HepG2 (cell line): Measurements from ENCODE around the gene ZNF3. TPM values are rescaled to one million over a fixed set of nuclear protein-coding genes. Genes with fewer than 3 reads are reported as not detected.

ENCODE experiments used
- CREB1 ChIP-seq, 2 experiments: fragments of 450-650 bp in 1 of 2; IDR thresholded peaks; 2 replicates each; pipeline ENCODE4 v1.6.1; 2016 to 2017; ENCODE audit warnings: control low read depth in 1 of 2, mild to moderate bottlenecking in 1 of 2, missing compliant biosample characterization in 1 of 2, missing genetic modification characterization in 1 of 2
- HNF4A ChIP-seq: sonication (generic); formaldehyde crosslinking; IDR thresholded peaks from 2 replicates; pipeline ENCODE4 v1.4.0; 2020; ENCODE audit warnings: missing genetic modification reagents
- HNRNPH1 ChIP-seq: fragments of 200-400 bp; formaldehyde crosslinking; optimal IDR thresholded peaks from 2 replicates; pipeline ENCODE3; 2017; ENCODE audit warnings: mild to moderate bottlenecking, low read depth, low read length
- KDM3A ChIP-seq: IDR thresholded peaks from 2 replicates; pipeline ENCODE4 v1.6.1; 2018; ENCODE audit warnings: low read depth, missing compliant biosample characterization
- KDM5B ChIP-seq: sonication (generic); formaldehyde crosslinking; IDR thresholded peaks from 2 replicates; pipeline ENCODE4 v1.4.0; 2020; ENCODE audit warnings: missing genetic modification reagents, mild to moderate bottlenecking, borderline replicate concordance
- PTBP1 ChIP-seq: fragments of 200-400 bp; formaldehyde crosslinking; IDR thresholded peaks from 2 replicates; pipeline ENCODE4 v1.6.1; 2018; ENCODE audit warnings: low read length, low read depth; ENCODE audit not compliant: poor library complexity, severe bottlenecking
- SNRNP70 ChIP-seq: fragments of 200-400 bp; formaldehyde crosslinking; IDR thresholded peaks from 2 replicates; pipeline ENCODE4 v1.6.1; 2017; ENCODE audit warnings: mild to moderate bottlenecking, low read depth, low read length, moderate library complexity
- STAT5B ChIP-seq: sonication (generic); formaldehyde crosslinking; IDR thresholded peaks from 2 replicates; pipeline ENCODE4 v1.4.0; 2020; ENCODE audit warnings: missing genetic modification reagents
- SUZ12 ChIP-seq: fragments of 150-350 bp; IDR thresholded peaks from 2 replicates; pipeline ENCODE4 v1.6.1; 2014; ENCODE audit warnings: low read depth, low read length
- TBP ChIP-seq: sonication (generic); formaldehyde crosslinking; IDR thresholded peaks from 2 replicates; pipeline ENCODE4 v1.5.0; 2020; ENCODE audit warnings: missing genetic modification reagents
- ZBTB1 ChIP-seq: sonication (generic); formaldehyde crosslinking; IDR thresholded peaks from 2 replicates; pipeline ENCODE4 v1.4.0; 2020; ENCODE audit warnings: missing genetic modification reagents, borderline replicate concordance
- ZNF562 ChIP-seq: sonication (generic); formaldehyde crosslinking; IDR thresholded peaks from 2 replicates; pipeline ENCODE4 v1.8.0; 2022; ENCODE audit warnings: missing genetic modification reagents, borderline replicate concordance
- ZNF709 ChIP-seq: sonication (generic); formaldehyde crosslinking; IDR thresholded peaks from 2 replicates; pipeline ENCODE4 v1.5.0; 2020; ENCODE audit warnings: mild to moderate bottlenecking, missing genetic modification reagents
- ZNF766 ChIP-seq: sonication (generic); formaldehyde crosslinking; IDR thresholded peaks from 2 replicates; pipeline ENCODE4 v1.5.0; 2020; ENCODE audit warnings: missing genetic modification reagents, borderline replicate concordance
- polyA plus RNA-seq, 8 experiments: library from polyadenylated mRNA; depleted of rRNA in 3 of 8; stranded (reverse) in 7 of 8; unstranded in 1 of 8; fragments of >200 nt; fragmentation: Illumina TruSeq in 4 of 8; extraction: Trizol in 4 of 8; gene quantifications; 2 replicates each; pipeline versions ENCODE4 v1.2.1 to v1.2.3, GENCODE V29; 2011 to 2016; ENCODE audit warnings: low read depth in 4 of 8, missing spikeins in 1 of 8, mixed read lengths in 1 of 8; ENCODE audit not compliant: insufficient read depth in 1 of 8
- total RNA-seq, 5 experiments: library from RNA; depleted of rRNA; stranded (reverse); fragments of >200 nt; fragmentation: Illumina TruSeq; extraction: Trizol; gene quantifications; 2 replicates each; pipeline ENCODE4 v1.2.3, GENCODE V29; 2016; ENCODE audit warnings: low read depth in 1 of 5
- TF ChIP-seq, protein P1 (sequence below): sonication (generic); formaldehyde crosslinking; IDR thresholded peaks from 2 replicates; pipeline ENCODE4 v1.4.0; 2020; ENCODE audit warnings: missing genetic modification reagents, borderline replicate concordance
- TF ChIP-seq, protein P2 (sequence below): sonication (generic); formaldehyde crosslinking; IDR thresholded peaks from 2 replicates; pipeline ENCODE4 v1.5.0; 2020; ENCODE audit warnings: missing genetic modification reagents
- TF ChIP-seq, protein P3 (sequence below): sonication (generic); formaldehyde crosslinking; IDR thresholded peaks from 2 replicates; pipeline ENCODE4 v1.4.0; 2020; ENCODE audit warnings: low read depth, missing genetic modification reagents
- TF ChIP-seq, protein P4 (sequence below): sonication (generic); formaldehyde crosslinking; IDR thresholded peaks from 2 replicates; pipeline ENCODE4 v1.4.0; 2020; ENCODE audit warnings: missing genetic modification reagents, mild to moderate bottlenecking, borderline replicate concordance

The ZNF3 gene
- total and polyA plus RNA-seq, 2 of the 13 experiments (the other 11 are each of a cell fraction or from before 2014, with no cell fraction given): 33.7 to 56.9 TPM

DNA sequence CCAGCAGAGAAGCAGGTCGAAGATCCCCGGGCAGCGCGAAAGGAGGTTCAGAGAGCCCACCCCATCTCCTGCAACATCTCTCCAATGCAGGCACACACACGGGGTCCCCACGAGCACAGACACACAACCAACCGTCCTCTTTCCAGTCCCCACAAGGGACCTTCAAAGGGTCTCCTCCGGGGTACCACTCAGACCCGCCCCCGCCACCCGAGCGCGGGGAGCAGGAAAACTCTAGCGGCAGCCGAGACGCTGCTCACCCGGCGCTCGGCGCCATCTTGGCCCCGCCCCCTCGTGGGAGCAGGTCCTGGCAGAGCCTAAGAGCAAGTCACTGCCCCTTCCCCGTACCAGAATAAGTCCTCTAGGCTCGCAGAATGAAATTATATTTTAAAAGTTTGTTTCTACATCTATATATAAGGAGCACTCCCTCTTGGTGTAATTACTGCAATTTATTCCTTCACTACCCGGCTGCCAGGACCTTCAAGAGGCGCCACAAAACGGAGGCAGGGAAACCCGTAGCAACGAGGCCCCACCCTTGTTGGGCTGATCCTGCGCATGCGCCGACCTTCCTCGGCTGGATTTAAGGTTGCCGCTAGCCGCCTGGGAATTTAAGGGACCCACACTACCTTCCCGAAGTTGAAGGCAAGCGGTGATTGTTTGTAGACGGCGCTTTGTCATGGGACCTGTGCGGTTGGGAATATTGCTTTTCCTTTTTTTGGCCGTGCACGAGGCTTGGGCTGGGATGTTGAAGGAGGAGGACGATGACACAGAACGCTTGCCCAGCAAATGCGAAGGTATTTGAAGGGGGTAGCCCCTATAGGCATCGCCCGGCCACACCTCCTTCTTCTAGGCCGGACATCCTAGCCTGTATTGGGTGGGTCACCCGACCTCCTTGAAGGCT is 37.8 kb upstream of the ZNF3 start, which contains the start of the genes CNPY4 and TAF6 (continued):
- TF ChIP-seq, protein P1, sequence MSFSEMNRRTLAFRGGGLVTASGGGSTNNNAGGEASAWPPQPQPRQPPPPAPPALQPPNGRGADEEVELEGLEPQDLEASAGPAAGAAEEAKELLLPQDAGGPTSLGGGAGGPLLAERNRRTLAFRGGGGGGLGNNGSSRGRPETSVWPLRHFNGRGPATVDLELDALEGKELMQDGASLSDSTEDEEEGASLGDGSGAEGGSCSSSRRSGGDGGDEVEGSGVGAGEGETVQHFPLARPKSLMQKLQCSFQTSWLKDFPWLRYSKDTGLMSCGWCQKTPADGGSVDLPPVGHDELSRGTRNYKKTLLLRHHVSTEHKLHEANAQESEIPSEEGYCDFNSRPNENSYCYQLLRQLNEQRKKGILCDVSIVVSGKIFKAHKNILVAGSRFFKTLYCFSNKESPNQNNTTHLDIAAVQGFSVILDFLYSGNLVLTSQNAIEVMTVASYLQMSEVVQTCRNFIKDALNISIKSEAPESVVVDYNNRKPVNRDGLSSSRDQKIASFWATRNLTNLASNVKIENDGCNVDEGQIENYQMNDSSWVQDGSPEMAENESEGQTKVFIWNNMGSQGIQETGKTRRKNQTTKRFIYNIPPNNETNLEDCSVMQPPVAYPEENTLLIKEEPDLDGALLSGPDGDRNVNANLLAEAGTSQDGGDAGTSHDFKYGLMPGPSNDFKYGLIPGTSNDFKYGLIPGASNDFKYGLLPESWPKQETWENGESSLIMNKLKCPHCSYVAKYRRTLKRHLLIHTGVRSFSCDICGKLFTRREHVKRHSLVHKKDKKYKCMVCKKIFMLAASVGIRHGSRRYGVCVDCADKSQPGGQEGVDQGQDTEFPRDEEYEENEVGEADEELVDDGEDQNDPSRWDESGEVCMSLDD: 0 out of 2 replicates have a peak, but pooled peaks have one; percentile 31
- TF ChIP-seq STAT5B (0 out of 2 replicates have a peak, but pooled peaks have one; percentile 16), ZNF766 (peak; percentile 86; the same call in 1 of the 2 replicates), KDM3A (CRISPR knock-in tag) (peak; percentile 31; the same call in 1 of the 2 replicates), ZNF562 (CRISPR knock-in tag) (no peak), HNRNPH1 (no peak), HNF4A (no peak), CREB1 (IDR thresholded peaks at IDR 0.05) (no peak), CREB1 (CRISPR knock-in tag; IDR thresholded peaks at IDR 0.05) (no peak), KDM5B (CRISPR knock-in tag) (no peak; the same call in 1 of the 2 replicates), ZNF709 (0 out of 2 replicates have a peak, but pooled peaks have one; percentile 53), SUZ12 (no peak), TBP (no peak), PTBP1 (no peak), SNRNP70 (no peak), ZBTB1 (CRISPR knock-in tag) (no peak)
- TF ChIP-seq, protein P2, sequence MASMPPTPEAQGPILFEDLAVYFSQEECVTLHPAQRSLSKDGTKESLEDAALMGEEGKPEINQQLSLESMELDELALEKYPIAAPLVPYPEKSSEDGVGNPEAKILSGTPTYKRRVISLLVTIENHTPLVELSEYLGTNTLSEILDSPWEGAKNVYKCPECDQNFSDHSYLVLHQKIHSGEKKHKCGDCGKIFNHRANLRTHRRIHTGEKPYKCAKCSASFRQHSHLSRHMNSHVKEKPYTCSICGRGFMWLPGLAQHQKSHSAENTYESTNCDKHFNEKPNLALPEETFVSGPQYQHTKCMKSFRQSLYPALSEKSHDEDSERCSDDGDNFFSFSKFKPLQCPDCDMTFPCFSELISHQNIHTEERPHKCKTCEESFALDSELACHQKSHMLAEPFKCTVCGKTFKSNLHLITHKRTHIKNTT (CRISPR knock-in tag): no peak
- TF ChIP-seq, protein P3, sequence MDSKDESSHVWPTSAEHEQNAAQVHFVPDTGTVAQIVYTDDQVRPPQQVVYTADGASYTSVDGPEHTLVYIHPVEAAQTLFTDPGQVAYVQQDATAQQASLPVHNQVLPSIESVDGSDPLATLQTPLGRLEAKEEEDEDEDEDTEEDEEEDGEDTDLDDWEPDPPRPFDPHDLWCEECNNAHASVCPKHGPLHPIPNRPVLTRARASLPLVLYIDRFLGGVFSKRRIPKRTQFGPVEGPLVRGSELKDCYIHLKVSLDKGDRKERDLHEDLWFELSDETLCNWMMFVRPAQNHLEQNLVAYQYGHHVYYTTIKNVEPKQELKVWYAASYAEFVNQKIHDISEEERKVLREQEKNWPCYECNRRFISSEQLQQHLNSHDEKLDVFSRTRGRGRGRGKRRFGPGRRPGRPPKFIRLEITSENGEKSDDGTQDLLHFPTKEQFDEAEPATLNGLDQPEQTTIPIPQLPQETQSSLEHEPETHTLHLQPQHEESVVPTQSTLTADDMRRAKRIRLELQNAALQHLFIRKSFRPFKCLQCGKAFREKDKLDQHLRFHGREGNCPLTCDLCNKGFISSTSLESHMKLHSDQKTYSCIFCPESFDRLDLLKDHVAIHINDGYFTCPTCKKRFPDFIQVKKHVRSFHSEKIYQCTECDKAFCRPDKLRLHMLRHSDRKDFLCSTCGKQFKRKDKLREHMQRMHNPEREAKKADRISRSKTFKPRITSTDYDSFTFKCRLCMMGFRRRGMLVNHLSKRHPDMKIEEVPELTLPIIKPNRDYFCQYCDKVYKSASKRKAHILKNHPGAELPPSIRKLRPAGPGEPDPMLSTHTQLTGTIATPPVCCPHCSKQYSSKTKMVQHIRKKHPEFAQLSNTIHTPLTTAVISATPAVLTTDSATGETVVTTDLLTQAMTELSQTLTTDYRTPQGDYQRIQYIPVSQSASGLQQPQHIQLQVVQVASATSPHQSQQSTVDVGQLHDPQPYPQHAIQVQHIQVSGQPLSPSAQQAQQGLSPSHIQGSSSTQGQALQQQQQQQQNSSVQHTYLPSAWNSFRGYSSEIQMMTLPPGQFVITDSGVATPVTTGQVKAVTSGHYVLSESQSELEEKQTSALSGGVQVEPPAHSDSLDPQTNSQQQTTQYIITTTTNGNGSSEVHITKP (CRISPR knock-in tag): peak; percentile 82
- TF ChIP-seq, protein P4, sequence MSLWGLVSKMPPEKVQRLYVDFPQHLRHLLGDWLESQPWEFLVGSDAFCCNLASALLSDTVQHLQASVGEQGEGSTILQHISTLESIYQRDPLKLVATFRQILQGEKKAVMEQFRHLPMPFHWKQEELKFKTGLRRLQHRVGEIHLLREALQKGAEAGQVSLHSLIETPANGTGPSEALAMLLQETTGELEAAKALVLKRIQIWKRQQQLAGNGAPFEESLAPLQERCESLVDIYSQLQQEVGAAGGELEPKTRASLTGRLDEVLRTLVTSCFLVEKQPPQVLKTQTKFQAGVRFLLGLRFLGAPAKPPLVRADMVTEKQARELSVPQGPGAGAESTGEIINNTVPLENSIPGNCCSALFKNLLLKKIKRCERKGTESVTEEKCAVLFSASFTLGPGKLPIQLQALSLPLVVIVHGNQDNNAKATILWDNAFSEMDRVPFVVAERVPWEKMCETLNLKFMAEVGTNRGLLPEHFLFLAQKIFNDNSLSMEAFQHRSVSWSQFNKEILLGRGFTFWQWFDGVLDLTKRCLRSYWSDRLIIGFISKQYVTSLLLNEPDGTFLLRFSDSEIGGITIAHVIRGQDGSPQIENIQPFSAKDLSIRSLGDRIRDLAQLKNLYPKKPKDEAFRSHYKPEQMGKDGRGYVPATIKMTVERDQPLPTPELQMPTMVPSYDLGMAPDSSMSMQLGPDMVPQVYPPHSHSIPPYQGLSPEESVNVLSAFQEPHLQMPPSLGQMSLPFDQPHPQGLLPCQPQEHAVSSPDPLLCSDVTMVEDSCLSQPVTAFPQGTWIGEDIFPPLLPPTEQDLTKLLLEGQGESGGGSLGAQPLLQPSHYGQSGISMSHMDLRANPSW (CRISPR knock-in tag): no peak
